Immature natural killer cell (primary cell): ENCODE measurements around the gene FOXJ3. TPM values are rescaled to one million over a fixed set of nuclear protein-coding genes. Genes with fewer than 3 reads are reported as not detected.

Experiments used
- DNase-seq, 3 donors: peaks; one replicate each; pipeline ENCODE4 v3.0.0; 2022; ENCODE audit warnings: mixed read lengths in 1 of 3
- H3K27ac Mint-ChIP-seq, 6 donors: one replicate each; pipeline ENCODE4 v1.8.0; 2020; ENCODE audit warnings: mixed read lengths in 6 of 6, mild to moderate bottlenecking in 5 of 6, inconsistent platforms in 4 of 6, moderate library complexity in 3 of 6
- H3K27me3 Mint-ChIP-seq, 3 donors: one replicate each; pipeline ENCODE4 v1.8.0; 2020 to 2021; ENCODE audit warnings: low read depth in 3 of 3, mild to moderate bottlenecking in 3 of 3, mixed read lengths in 3 of 3, moderate library complexity in 3 of 3, inconsistent platforms in 1 of 3
- H3K36me3 Mint-ChIP-seq, 3 donors: one replicate each; pipeline ENCODE4 v1.8.0; 2020; ENCODE audit warnings: mixed read lengths in 3 of 3, inconsistent platforms in 2 of 3, mild to moderate bottlenecking in 2 of 3
- H3K4me1 Mint-ChIP-seq, 2 donors: one replicate each; pipeline ENCODE4 v1.8.0; 2020; ENCODE audit warnings: inconsistent platforms in 2 of 2, mild to moderate bottlenecking in 2 of 2, mixed read lengths in 2 of 2, moderate library complexity in 1 of 2
- H3K4me3 Mint-ChIP-seq, 5 donors: one replicate each; pipeline ENCODE4 v1.8.0; 2020; ENCODE audit warnings: mild to moderate bottlenecking in 5 of 5, mixed read lengths in 5 of 5, inconsistent platforms in 3 of 5, moderate library complexity in 3 of 5
- H3K9me3 Mint-ChIP-seq, 6 donors: one replicate each; pipeline ENCODE4 v1.8.0; 2020; ENCODE audit warnings: mild to moderate bottlenecking in 6 of 6, mixed read lengths in 6 of 6, inconsistent platforms in 4 of 6, moderate library complexity in 3 of 6
- polyA plus RNA-seq, 3 donors: library from polyadenylated mRNA; unstranded; fragments of 300-500 nt; fragmentation: Illumina TruSeq; gene quantifications; one replicate each; pipeline ENCODE4 v1.2.3, GENCODE V29; 2021

The FOXJ3 gene
- polyA plus RNA-seq, 3 donors from 2014 or later: 16.3 to 32.3 (median 24.5) TPM

- no peaks in the 10 kb centered on the region for H3K36me3 Mint-ChIP-seq
- peaks cover 2 to 5% (median 4%) of the 10 kb centered on the region in 3 donors for H3K27me3 Mint-ChIP-seq
- no peaks in the 10 kb centered on the region for H3K4me1 Mint-ChIP-seq
- no peak for DNase-seq
- no peak overlapping the region for H3K4me3 Mint-ChIP-seq
- no peak overlapping the region for H3K27ac Mint-ChIP-seq
- H3K9me3 Mint-ChIP-seq: no peaks in the 10 kb centered on the region
Measured at GRCh38 chr1:42168763-42169162, 166.3 kb downstream of the FOXJ3 start.

GRCh38 chr1:42168391-42168670 lies 166.7 kb downstream of the FOXJ3 start:
- no peak for DNase-seq
- no peak overlapping the region for H3K27ac Mint-ChIP-seq
- H3K27me3 Mint-ChIP-seq: peaks cover 2 to 5% (median 4%) of the 10 kb centered on the region in 3 donors
- no peaks in the 10 kb centered on the region for H3K36me3 Mint-ChIP-seq
- H3K4me3 Mint-ChIP-seq: no peak overlapping the region
- H3K4me1 Mint-ChIP-seq: no peaks in the 10 kb centered on the region
- no peaks in the 10 kb centered on the region for H3K9me3 Mint-ChIP-seq

- Mint-ChIP-seq H3K9me3 (no peaks in the 10 kb centered on the region), H3K27ac (no peak overlapping the region), H3K27me3 (peaks cover 2 to 5% (median 4%) of the 10 kb centered on the region in 3 donors), H3K36me3 (no peaks in the 10 kb centered on the region), H3K4me3 (no peak overlapping the region), H3K4me1 (no peaks in the 10 kb centered on the region)
- no peak for DNase-seq
Measured at GRCh38 chr1:42167611-42168390, 167.2 kb downstream of the FOXJ3 start.

DNA sequence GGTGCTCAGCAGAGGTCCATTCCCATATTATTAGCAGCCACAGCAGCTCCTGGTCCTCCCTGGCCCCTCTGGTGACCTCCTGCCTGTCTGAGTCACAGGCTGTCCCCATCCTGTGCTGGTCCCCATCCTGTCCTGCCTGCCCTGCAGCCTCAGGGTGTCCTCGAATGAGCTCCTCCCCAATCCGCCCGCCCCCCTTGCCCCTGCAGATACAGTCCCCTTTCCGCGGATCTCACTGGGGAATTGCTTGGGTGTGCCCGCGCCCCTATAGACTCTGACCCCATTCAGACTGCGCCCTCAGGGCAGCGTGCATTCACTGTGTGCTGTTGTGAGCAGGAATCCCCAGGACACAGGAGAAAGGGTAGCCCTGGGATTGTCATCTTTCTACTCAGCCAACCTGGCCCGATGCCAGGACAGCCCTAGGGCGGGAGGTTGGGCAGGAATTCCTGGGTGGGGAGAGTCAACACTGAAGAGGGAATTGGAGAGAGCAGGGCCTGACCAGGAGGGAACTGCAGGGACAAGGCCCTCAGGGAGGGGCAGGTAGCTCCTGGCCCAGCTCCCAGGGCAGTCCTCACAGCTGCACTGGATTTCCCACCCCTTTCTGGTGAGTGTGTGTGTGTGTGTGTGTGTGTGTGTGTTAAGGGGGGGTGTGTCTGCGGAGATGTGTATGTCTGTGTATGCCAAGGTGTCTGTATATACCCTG lies 169.4 kb downstream of the FOXJ3 start:
- Mint-ChIP-seq H3K4me3 (no peak overlapping the region), H3K27ac (no peak overlapping the region), H3K36me3 (peaks cover 1 to 7% (median 3%) of the 10 kb centered on the region in 3 donors)

DNA sequence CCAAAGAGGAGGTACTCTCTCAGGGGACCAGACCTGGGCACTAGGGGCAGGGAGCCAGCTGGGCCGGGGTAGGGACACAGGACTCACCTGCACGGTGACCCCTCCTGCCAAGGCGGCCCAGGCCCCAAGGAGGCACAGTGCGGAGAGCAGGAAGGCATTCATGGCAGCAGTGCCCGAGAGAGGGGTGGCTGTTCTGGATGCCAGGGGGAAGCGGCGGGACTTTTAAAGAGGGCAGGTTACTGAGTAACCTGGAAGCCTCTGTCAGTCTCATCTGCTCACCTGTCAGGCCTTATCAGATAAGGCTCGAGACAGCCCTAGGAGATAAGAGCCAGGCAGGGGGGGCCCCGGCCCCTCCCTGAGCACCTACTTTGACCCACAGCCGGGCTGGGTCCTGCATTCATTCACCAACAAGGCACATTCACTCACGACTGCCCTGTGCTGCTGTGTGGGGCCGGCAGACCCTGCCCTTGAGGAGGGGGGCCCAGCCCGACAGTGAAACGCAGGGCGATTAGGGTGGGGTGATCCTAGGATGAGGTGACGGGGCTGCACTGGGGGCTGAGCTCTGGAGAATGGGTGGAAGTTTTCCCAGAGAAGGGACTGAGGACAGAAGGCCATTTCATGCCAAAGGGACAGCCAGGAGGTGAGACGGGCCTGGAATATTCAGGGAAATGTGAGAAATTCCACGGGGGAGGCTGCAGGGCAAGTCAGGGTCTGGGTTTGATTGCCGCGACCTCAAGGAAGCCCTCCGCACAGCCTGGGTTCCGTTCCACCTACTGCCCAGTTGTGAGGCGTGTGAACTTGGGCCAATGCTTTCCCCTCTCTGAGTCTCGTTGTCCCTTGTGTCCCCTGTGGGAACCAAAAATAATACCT lies 170.2 kb downstream of the FOXJ3 start, which contains the start of gene GUCA2A:
Gene GUCA2A, minus strand, starts transcription at position 195 of the 870 bp plus-strand sequence. Its CDS starts 33 bp downstream, at position 162.
- H3K4me3 Mint-ChIP-seq: no peak within 1 kb of the TSS
- peaks cover 6 to 12% (median 10%) of the 10 kb centered on the region in 6 donors for H3K9me3 Mint-ChIP-seq
- no peak within 1 kb of the TSS for H3K27ac Mint-ChIP-seq
- peaks cover 4 to 13% (median 6%) of the 10 kb centered on the region in 3 donors for H3K36me3 Mint-ChIP-seq
- no peak for DNase-seq
- H3K4me1 Mint-ChIP-seq: peaks cover 6 to 8% of the 10 kb centered on the region in 2 donors
- H3K27me3 Mint-ChIP-seq: peaks cover 2 to 6% (median 5%) of the 10 kb centered on the region in 3 donors

More for the DNA sequence above, 169.4 kb downstream of the FOXJ3 start:
- Mint-ChIP-seq H3K27me3 (peaks cover 2 to 6% (median 5%) of the 10 kb centered on the region in 3 donors), H3K4me1 (peaks cover 6 to 8% of the 10 kb centered on the region in 2 donors), H3K9me3 (peaks cover 5 to 9% (median 7%) of the 10 kb centered on the region in 6 donors)
- DNase-seq: no peak

DNA sequence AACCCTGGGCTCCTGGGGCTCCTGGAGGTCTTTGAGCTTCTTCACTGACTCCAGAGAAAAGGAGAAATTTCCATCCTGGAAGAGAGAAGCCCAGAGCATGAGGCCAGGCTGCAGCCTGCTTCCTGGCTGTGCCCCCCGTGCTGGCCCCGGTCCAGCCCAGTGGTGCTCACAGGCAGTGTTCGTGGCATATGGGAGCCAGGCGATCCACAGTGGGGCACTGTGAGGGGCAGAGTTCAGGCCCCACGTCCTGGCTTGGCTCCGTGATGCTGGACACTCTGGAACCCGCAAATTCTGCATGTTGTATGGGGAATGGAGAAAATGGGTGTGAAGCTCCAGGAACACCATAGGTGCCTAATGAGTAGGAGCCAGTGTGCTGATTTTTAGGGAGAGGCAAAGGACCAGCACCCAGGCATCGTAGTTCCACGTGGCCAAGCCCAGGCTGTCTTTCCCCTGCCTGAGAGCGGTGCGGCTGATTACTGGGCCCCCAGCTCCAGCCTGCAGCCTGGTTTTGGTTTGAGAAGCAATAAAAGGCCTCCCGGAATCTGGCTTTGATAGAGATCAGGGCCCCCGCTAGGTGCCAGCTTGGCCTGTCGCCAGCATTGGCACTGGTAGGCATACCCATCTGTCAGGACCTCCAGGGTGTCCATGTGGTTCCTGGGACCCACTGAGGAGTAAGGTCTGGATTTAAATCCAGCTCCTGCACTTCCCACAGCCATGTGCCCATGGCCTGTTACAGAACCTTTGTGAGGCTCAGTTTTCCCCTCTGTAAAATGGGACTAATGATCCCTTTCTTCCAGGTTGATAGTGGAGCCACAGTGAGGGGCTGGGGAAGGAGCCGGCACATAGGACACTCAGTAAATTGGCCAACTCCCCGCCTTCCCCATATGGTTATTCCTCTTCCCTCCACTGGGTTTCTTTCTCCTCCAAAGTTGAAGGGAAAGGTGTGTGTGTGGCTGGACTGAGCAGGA lies 171.2 kb downstream of the FOXJ3 start:
- H3K36me3 Mint-ChIP-seq: peaks cover 4 to 15% (median 6%) of the 10 kb centered on the region in 3 donors
- peaks cover 6 to 8% (median 7%) of the 10 kb centered on the region in 3 donors for H3K27me3 Mint-ChIP-seq
- H3K4me1 Mint-ChIP-seq: peaks cover 6 to 8% of the 10 kb centered on the region in 2 donors
- DNase-seq: no peak
- H3K4me3 Mint-ChIP-seq: no peak overlapping the region
- peaks cover 6 to 12% (median 10%) of the 10 kb centered on the region in 6 donors for H3K9me3 Mint-ChIP-seq
- no peak overlapping the region for H3K27ac Mint-ChIP-seq

DNA sequence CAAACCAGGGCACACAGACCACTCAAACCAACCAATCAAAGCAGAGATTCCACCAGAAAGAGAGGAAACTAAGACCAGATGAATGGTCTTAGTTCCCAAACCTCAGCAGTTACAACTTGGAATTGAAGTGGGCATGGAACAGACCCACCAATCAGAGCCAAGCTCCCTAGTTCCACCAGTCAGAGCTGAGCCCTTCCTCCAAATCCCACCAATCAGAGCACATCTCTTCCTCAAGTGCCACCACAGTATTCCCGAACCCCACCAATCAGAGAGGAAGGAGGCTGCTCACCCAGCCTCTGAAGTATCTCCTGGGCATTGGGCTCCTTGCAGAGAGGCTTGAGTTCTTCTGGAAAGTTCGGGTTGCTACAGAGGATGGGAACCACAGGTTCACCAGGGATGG lies 171.9 kb downstream of the FOXJ3 start:
- H3K27me3 Mint-ChIP-seq: peaks cover 5 to 6% (median 6%) of the 10 kb centered on the region in 3 donors
- H3K4me1 Mint-ChIP-seq: peaks cover 6 to 8% of the 10 kb centered on the region in 2 donors
- H3K27ac Mint-ChIP-seq: no peak overlapping the region
- peaks cover 6 to 12% (median 10%) of the 10 kb centered on the region in 6 donors for H3K9me3 Mint-ChIP-seq
- no peak for DNase-seq
- H3K4me3 Mint-ChIP-seq: no peak overlapping the region
- H3K36me3 Mint-ChIP-seq: peaks cover 4 to 15% (median 6%) of the 10 kb centered on the region in 3 donors

DNA sequence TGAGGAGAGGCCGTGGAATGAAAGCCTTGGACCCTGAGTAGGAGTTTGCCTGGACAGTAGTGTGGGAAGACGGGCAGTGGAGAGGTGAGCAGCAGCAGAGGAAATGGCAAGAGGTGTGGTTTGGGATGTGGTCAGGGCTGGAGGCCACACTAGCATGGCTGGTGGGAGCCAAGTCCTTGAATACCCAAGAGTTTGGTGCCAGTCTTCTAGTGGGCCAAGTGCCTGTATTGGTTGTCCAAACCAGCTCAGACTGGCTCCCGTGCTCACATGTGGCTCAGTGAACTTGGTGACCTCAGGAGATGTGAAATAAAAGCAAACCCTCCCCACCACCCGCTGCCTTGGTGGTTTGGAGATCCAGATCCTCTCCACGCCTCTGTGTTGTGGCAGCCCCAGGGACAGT lies 172.9 kb downstream of the FOXJ3 start:
- peaks cover 5 to 10% (median 8%) of the 10 kb centered on the region in 3 donors for H3K27me3 Mint-ChIP-seq
- H3K4me1 Mint-ChIP-seq: peaks cover 6 to 17% of the 10 kb centered on the region in 2 donors
- no peak for DNase-seq
- no peak overlapping the region for H3K4me3 Mint-ChIP-seq
- H3K27ac Mint-ChIP-seq: peak overlapping the region in 1 of 6 donors; percentile 67
- H3K9me3 Mint-ChIP-seq: peaks cover 6 to 12% (median 10%) of the 10 kb centered on the region in 6 donors
- peaks cover 4 to 15% (median 6%) of the 10 kb centered on the region in 3 donors for H3K36me3 Mint-ChIP-seq

DNA sequence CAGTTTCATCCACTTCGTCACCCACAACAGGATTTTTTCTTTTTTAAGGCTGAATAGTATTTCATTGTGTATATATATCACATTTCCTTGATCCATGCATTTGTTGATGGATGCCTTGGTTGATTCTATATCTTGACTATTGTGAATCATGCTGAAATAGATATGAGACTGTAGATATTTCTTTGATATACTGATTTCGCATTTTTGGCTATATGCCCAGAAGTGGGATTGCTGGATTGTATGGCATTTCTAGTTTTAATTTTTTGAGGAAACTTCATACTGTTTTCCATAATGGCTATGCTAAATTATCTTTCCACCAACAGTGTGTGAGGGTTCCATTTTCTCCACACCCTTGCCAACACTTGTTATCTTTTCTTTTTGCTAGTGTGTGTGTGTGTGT lies 176.8 kb downstream of the FOXJ3 start:
- no peak for DNase-seq
- peaks cover 6 to 17% of the 10 kb centered on the region in 2 donors for H3K4me1 Mint-ChIP-seq
- H3K9me3 Mint-ChIP-seq: peaks cover 6 to 12% (median 10%) of the 10 kb centered on the region in 6 donors
- no peak overlapping the region for H3K27ac Mint-ChIP-seq
- H3K27me3 Mint-ChIP-seq: peaks cover 2 to 10% (median 8%) of the 10 kb centered on the region in 3 donors
- H3K4me3 Mint-ChIP-seq: no peak overlapping the region
- H3K36me3 Mint-ChIP-seq: peaks cover 4 to 15% (median 6%) of the 10 kb centered on the region in 3 donors

DNA sequence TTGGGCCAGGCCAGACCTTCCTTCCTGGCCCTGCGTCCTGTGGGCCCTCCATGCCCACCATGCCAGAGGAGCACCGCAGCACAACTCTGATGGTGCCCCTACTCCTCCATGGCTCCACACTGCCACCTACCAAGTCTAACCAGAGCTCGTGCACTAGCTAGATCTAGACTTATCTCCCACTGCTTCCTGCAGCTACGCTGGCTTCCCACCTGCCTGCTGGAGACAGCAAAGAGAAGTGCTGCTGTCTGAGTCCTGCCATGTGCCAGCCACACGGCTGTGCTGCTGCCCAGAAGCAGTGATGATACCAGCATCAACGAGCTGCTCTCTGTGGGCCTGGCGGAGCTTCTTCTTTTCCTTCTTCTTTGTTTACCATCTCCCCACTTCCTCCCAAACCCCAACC lies 177.4 kb downstream of the FOXJ3 start:
- Mint-ChIP-seq H3K4me1 (peaks cover 6 to 17% of the 10 kb centered on the region in 2 donors), H3K9me3 (peaks cover 6 to 12% (median 10%) of the 10 kb centered on the region in 6 donors), H3K36me3 (peaks cover 4 to 15% (median 6%) of the 10 kb centered on the region in 3 donors), H3K4me3 (no peak overlapping the region), H3K27me3 (peaks cover 2 to 10% (median 8%) of the 10 kb centered on the region in 3 donors), H3K27ac (no peak overlapping the region)
- no peak for DNase-seq

DNA sequence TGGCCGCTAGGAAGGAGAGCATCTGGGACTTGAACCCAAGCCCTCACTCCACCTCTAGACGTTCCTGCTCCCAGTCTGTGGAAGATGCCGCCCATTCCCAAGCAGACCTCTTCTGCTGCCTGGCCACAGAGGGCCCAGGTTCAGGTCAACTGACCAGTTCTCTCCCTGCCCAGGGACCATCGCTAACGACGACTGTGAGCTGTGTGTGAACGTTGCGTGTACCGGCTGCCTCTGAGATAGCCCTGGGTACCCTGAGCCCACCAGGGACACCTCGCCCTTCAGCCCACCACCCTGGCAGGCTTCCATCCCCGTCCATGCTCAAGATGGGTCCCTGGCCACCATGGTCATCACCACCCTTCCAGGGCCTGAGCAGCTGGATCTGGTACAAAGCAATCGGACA lies 179.7 kb downstream of the FOXJ3 start:
- no peak overlapping the region for H3K4me3 Mint-ChIP-seq
- DNase-seq: no peak
- peaks cover 0 to 7% (median 0%) of the 10 kb centered on the region in 3 donors for H3K36me3 Mint-ChIP-seq
- no peak overlapping the region for H3K27ac Mint-ChIP-seq
- peaks cover 0 to 1% (median under 1%) of the 10 kb centered on the region in 6 donors for H3K9me3 Mint-ChIP-seq
- H3K27me3 Mint-ChIP-seq: peaks cover 2 to 12% (median 2%) of the 10 kb centered on the region in 3 donors
- H3K4me1 Mint-ChIP-seq: peaks cover 0 to 9% of the 10 kb centered on the region in 2 donors

DNA sequence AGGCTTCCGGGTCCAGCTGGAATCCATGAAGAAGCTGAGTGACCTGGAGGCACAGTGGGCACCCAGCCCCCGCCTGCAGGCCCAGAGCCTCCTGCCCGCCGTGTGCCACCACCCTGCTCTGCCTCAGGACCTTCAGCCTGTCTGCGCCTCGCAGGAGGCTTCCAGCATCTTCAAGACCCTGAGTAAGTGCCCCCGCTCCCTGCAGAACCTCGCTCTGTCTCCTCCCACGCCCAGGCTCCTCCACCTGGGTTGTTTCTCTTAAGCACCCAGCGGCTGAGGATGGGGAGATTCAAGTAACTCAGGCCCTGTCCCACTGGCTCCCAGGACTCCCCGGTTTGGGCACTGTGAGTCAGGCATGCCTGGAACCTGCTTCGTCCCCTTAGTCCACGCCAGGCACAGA lies 180.3 kb downstream of the FOXJ3 start:
- Mint-ChIP-seq H3K9me3 (no peaks in the 10 kb centered on the region), H3K27ac (no peak overlapping the region), H3K4me3 (no peak overlapping the region), H3K4me1 (peaks cover 0 to 9% of the 10 kb centered on the region in 2 donors), H3K36me3 (peaks cover 0 to 1% (median 0%) of the 10 kb centered on the region in 3 donors), H3K27me3 (peaks cover 2 to 14% (median 3%) of the 10 kb centered on the region in 3 donors)
- no peak for DNase-seq
